H9 (cell line): Measurements from ENCODE around the gene EPHA8. TPM values are rescaled to one million over a fixed set of nuclear protein-coding genes. Genes with fewer than 3 reads are reported as not detected.

Experiments used
- DNase-seq: peaks from one replicate; pipeline ENCODE4 v3.0.0-alpha.2; 2017
- H2AFZ ChIP-seq: one replicate; pipeline ENCODE4 v1.6.1; 2013; ENCODE audit warnings: mild to moderate bottlenecking, low read length, control low read depth, moderate library complexity
- H2AK5ac ChIP-seq: 2 replicates; pipeline ENCODE4 v1.6.1; 2013; ENCODE audit warnings: low read length, control low read depth, mixed read lengths; ENCODE audit not compliant: insufficient read length
- H2BK120ac ChIP-seq: one replicate; pipeline ENCODE4 v1.6.1; 2013; ENCODE audit warnings: low read depth, mild to moderate bottlenecking, low read length, control low read depth, inconsistent platforms; ENCODE audit not compliant: poor library complexity, severe bottlenecking
- H2BK12ac ChIP-seq: 2 replicates; pipeline ENCODE4 v1.6.1; 2013; ENCODE audit warnings: low read length, control low read depth, mixed read lengths, low read depth; ENCODE audit not compliant: insufficient read length
- H2BK15ac ChIP-seq: 2 replicates; pipeline ENCODE4 v1.6.1; 2013; ENCODE audit warnings: low read depth, low read length, control low read depth
- H2BK20ac ChIP-seq: one replicate; pipeline ENCODE4 v1.6.1; 2013; ENCODE audit warnings: low read depth, mild to moderate bottlenecking, low read length, control low read depth, inconsistent platforms; ENCODE audit not compliant: poor library complexity, severe bottlenecking
- H2BK5ac ChIP-seq: 2 replicates; pipeline ENCODE4 v1.6.1; 2013; ENCODE audit warnings: low read length, control low read depth, mixed read lengths; ENCODE audit not compliant: insufficient read length
- H3K14ac ChIP-seq: 2 replicates; pipeline ENCODE4 v1.6.1; 2013; ENCODE audit warnings: low read length, control low read depth; ENCODE audit not compliant: insufficient read depth
- H3K18ac ChIP-seq: 2 replicates; pipeline ENCODE4 v1.6.1; 2013; ENCODE audit warnings: low read depth, mild to moderate bottlenecking, mixed read lengths, low read length, control low read depth; ENCODE audit not compliant: insufficient read length
- H3K23ac ChIP-seq: 2 replicates; pipeline ENCODE4 v1.6.1; 2013; ENCODE audit warnings: low read length, control low read depth, mixed read lengths, low read depth; ENCODE audit not compliant: insufficient read length
- H3K23me2 ChIP-seq: 2 replicates; pipeline ENCODE4 v1.6.1; 2013; ENCODE audit warnings: low read depth, mild to moderate bottlenecking, mixed read lengths, low read length, control low read depth; ENCODE audit not compliant: insufficient read length, poor library complexity, severe bottlenecking
- H3K27ac ChIP-seq: 2 replicates; pipeline ENCODE4 v1.5.1; 2013; ENCODE audit warnings: low read length, control low read depth, mixed read lengths, low read depth; ENCODE audit not compliant: insufficient read length
- H3K27me3 ChIP-seq: 2 replicates; pipeline ENCODE4 v1.6.1; 2013; ENCODE audit warnings: low read length, control low read depth, inconsistent platforms; ENCODE audit not compliant: insufficient read depth
- H3K4ac ChIP-seq: 2 replicates; pipeline ENCODE4 v1.6.1; 2013; ENCODE audit warnings: low read depth, mild to moderate bottlenecking, control low read depth, inconsistent platforms, low read length, moderate library complexity
- H3K4me1 ChIP-seq: 2 replicates; pipeline ENCODE4 v1.6.1; 2013; ENCODE audit warnings: low read length, control low read depth, inconsistent platforms; ENCODE audit not compliant: insufficient read depth
- H3K4me2 ChIP-seq: 2 replicates; pipeline ENCODE4 v1.6.1; 2013; ENCODE audit warnings: low read length, control low read depth, mixed read lengths; ENCODE audit not compliant: insufficient read length, insufficient read depth
- H3K56ac ChIP-seq: 2 replicates; pipeline ENCODE4 v1.6.1; 2013; ENCODE audit warnings: low read depth, mild to moderate bottlenecking, mixed read lengths, low read length, control low read depth; ENCODE audit not compliant: insufficient read length
- H3K79me1 ChIP-seq: 2 replicates; pipeline ENCODE4 v1.6.1; 2013; ENCODE audit warnings: low read depth, mild to moderate bottlenecking, moderate library complexity, low read length, control low read depth, inconsistent platforms; ENCODE audit not compliant: insufficient read depth, poor library complexity, severe bottlenecking
- H3K79me2 ChIP-seq: 2 replicates; pipeline ENCODE4 v1.6.1; 2013; ENCODE audit warnings: low read length, control low read depth, inconsistent platforms; ENCODE audit not compliant: insufficient read depth
- H3K9ac ChIP-seq: 2 replicates; pipeline ENCODE4 v1.6.1; 2013; ENCODE audit warnings: low read length, control low read depth, mixed read lengths; ENCODE audit not compliant: insufficient read length; ENCODE audit errors: extremely low read depth
- H3K9me3 ChIP-seq: one replicate; pipeline ENCODE4 v1.6.1; 2013; ENCODE audit warnings: low read depth, low read length, inconsistent platforms; ENCODE audit not compliant: control insufficient read depth
- H3T11ph ChIP-seq: one replicate; pipeline ENCODE4 v1.6.1; 2013; ENCODE audit warnings: mild to moderate bottlenecking, low read length, control low read depth, inconsistent platforms
- H4K20me1 ChIP-seq: one replicate; pipeline ENCODE4 v1.6.1; 2013; ENCODE audit not compliant: control insufficient read depth, insufficient read length, insufficient read depth
- H4K5ac ChIP-seq: 2 replicates; pipeline ENCODE4 v1.6.1; 2013; ENCODE audit warnings: low read depth, mild to moderate bottlenecking, mixed read lengths, low read length, control low read depth; ENCODE audit not compliant: insufficient read length
- H4K8ac ChIP-seq: replicated peaks from 2 replicates; pipeline ENCODE4 v1.6.1; 2013; ENCODE audit warnings: low read length, control low read depth, mixed read lengths, low read depth; ENCODE audit not compliant: insufficient read length
- H4K91ac ChIP-seq: 2 replicates; pipeline ENCODE4 v1.6.1; 2013; ENCODE audit warnings: low read depth, mild to moderate bottlenecking, moderate library complexity, mixed read lengths, low read length, control low read depth; ENCODE audit not compliant: insufficient read length
- H3K27ac Mint-ChIP-seq, 3 experiments: 2 replicates in 2 of 3; 3 replicates in 1 of 3; pipeline ENCODE4 v1.8.0; 2020 to 2021; ENCODE audit warnings: mixed read lengths in 3 of 3, mild to moderate bottlenecking in 1 of 3, moderate library complexity in 1 of 3
- H3K27me3 Mint-ChIP-seq: 2 replicates; pipeline ENCODE4 v1.8.0; 2021; ENCODE audit warnings: low read depth, mild to moderate bottlenecking, moderate library complexity, mixed read lengths
- H3K36me3 Mint-ChIP-seq, 3 experiments: 2 replicates in 2 of 3; 3 replicates in 1 of 3; pipeline ENCODE4 v1.8.0; 2020 to 2021; ENCODE audit warnings: low read depth in 3 of 3, mixed read lengths in 3 of 3; ENCODE audit not compliant: insufficient read depth in 1 of 3
- H3K4me1 Mint-ChIP-seq, 2 experiments: 2 replicates each; pipeline ENCODE4 v1.8.0; 2020; ENCODE audit warnings: mixed read lengths in 2 of 2
- H3K4me3 Mint-ChIP-seq, 2 experiments: 2 replicates in 1 of 2; 3 replicates in 1 of 2; pipeline ENCODE4 v1.8.0; 2020 to 2021; ENCODE audit warnings: mild to moderate bottlenecking in 2 of 2, mixed read lengths in 2 of 2, moderate library complexity in 1 of 2
- H3K9me3 Mint-ChIP-seq, 2 experiments: 2 replicates in 1 of 2; 3 replicates in 1 of 2; pipeline ENCODE4 v1.8.0; 2020; ENCODE audit warnings: mild to moderate bottlenecking in 2 of 2, mixed read lengths in 2 of 2, moderate library complexity in 1 of 2
- CTCF ChIP-seq: fragments of 200-600 bp; sonication (generic); conservative IDR thresholded peaks from 3 replicates; pipeline ENCODE4 v1.8.0; 2021; ENCODE audit warnings: antibody characterized with exemption, mild to moderate bottlenecking
- WGBS: extraction: QIAGEN DNeasy Blood & Tissue Kit; methylation state at CpG from one replicate; pipeline ENCODE4 v1.1.7; 2013; ENCODE audit warnings: missing lambda C conversion rate, low lambda C conversion rate, mixed read lengths; ENCODE audit not compliant: insufficient read length; ENCODE audit errors: extremely low coverage; 5-methylcytosine and 5-hydroxymethylcytosine counted together
- total RNA-seq: library from RNA; stranded (reverse); gene quantifications from 2 replicates; pipeline ENCODE4 v1.2.1, GENCODE V29; 2021

Gene EPHA8
- total RNA-seq, 1 experiment from 2014 or later = 3.4 TPM

GRCh38 chr1:22544606-22545005, 18.7 kb upstream of the EPHA8 start:
- Histone ChIP-seq H3K4ac (no peak overlapping the region), H3K23ac (no peak overlapping the region), H2BK12ac (no peak overlapping the region), H2BK15ac (no peak overlapping the region), H2AK5ac (no peak overlapping the region), H3K14ac (no peak overlapping the region), H4K91ac (no peak overlapping the region), H3T11ph (no peak overlapping the region), H3K4me2 (no peak overlapping the region), H2BK20ac (no peak overlapping the region), H3K79me2 (no peaks in the 10 kb centered on the region), H2BK5ac (no peak overlapping the region), H3K79me1 (no peaks in the 10 kb centered on the region), H3K4me1 (no peaks in the 10 kb centered on the region), H3K9me3 (no peaks in the 10 kb centered on the region), H4K8ac (no peak overlapping the region), H3K9ac (no peak overlapping the region), H2BK120ac (no peak overlapping the region), H3K56ac (no peak overlapping the region), H4K5ac (no peak overlapping the region), H3K27me3 (no peaks in the 10 kb centered on the region), H3K23me2 (no peaks in the 10 kb centered on the region), H2AFZ (no peak overlapping the region), H3K27ac (no peak overlapping the region), H3K18ac (no peak overlapping the region), H4K20me1 (no peaks in the 10 kb centered on the region)
- Mint-ChIP-seq H3K4me1 (peaks cover 0 to 30% of the 10 kb centered on the region in 2 experiments; a peak in 3 of 4 replicates), H3K4me3 (no peak overlapping the region), H3K9me3 (no peaks in the 10 kb centered on the region), H3K27ac (no peak overlapping the region), H3K27me3 (peaks cover 19% of the 10 kb centered on the region), H3K36me3 (no peaks in the 10 kb centered on the region; a peak in 1 of 7 replicates)
- no peak for TF ChIP-seq CTCF
- DNase-seq = no peak
- no CpG with 5 or more reads among the region's 12 CpGs for WGBS
